WI38 (cell line): ENCODE measurements around the gene IGSF9.

Source experiments
- H3K4me3 ChIP-seq: 2 replicates; pipeline ENCODE4 v1.5.1; 2011; ENCODE audit warnings: low read depth, mild to moderate bottlenecking, control low read depth, low read length
- TF ChIP-seq, protein P1 (sequence below): IDR thresholded peaks from 2 replicates; pipeline ENCODE4 v1.5.1; 2012; ENCODE audit warnings: low read depth, mild to moderate bottlenecking, control low read depth, low read length

The IGSF9 gene

DNA sequence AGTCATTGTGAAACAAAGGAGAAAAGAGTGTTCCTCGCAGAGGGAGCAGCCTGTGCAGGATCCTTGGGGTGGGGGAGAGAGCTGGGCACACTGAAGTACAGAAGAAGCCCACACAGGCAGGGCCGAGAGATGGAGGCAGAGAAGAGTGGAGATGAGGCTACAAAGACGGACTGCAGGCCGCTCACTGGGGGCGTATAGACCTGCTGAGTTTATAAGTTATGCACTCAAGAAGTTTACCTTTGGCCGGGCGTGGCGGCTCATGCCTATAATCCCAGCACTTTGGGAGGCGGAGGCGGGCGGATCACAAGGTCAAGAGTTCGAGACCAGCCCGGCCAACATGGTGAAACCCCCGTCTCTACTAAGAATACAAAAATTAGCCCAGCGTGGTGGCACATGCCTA, 16.2 kb upstream of the IGSF9 start:
- TF ChIP-seq, protein P1, sequence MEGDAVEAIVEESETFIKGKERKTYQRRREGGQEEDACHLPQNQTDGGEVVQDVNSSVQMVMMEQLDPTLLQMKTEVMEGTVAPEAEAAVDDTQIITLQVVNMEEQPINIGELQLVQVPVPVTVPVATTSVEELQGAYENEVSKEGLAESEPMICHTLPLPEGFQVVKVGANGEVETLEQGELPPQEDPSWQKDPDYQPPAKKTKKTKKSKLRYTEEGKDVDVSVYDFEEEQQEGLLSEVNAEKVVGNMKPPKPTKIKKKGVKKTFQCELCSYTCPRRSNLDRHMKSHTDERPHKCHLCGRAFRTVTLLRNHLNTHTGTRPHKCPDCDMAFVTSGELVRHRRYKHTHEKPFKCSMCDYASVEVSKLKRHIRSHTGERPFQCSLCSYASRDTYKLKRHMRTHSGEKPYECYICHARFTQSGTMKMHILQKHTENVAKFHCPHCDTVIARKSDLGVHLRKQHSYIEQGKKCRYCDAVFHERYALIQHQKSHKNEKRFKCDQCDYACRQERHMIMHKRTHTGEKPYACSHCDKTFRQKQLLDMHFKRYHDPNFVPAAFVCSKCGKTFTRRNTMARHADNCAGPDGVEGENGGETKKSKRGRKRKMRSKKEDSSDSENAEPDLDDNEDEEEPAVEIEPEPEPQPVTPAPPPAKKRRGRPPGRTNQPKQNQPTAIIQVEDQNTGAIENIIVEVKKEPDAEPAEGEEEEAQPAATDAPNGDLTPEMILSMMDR = no peak
- no peak overlapping the region for H3K4me3 ChIP-seq

DNA sequence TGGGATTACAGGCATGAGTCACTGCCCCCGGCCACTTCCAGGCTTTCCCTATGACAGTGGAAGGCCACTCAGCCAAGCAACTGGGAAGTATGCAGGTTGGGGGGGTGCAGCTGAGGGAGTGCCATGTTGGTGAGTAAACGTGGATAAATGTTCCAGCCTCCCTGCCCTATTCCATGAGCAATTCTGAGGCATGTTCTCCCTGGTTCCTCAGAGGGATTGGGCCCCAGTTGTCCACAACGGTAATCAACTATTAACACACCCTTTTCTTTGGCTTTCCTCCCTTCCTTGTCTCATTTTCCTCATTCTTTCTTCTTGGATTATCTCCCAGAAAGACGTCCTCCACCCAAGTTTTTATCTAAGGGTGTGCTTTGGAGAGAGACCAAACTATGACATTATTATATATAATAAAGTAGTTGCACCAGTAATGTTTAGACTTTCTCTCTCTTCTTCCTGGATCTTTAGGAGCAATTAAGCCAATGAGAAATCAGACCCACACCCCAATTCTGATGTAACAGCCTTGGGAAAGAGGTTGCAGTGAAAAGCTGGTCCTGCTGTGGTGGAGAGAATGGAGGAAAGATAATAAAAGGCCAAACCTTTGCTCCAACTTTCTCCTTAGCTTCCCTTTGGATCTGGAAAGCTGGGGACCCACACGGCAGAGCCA, 15.4 kb upstream of the IGSF9 start:
- H3K4me3 ChIP-seq = no peak overlapping the region
- TF ChIP-seq, protein P1 = no peak

DNA sequence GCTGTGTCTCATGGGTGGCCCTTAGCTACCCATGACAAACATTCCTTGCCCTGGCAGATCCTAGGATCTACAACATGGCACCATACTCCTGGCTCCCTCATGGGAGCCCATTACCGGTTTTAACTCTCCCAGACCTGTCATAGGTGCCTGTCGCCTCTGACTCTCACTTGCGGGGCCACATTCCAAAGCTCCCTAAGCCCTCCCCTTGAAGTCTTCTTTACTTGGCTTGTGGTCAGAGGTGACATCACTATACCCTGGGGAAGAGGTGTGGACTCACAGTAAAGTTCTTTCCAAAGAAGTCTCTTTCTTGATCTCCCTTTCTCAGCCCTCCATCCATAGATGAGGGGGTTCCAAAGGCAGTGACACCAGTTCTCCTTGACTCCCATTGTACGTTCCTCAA, 14.0 kb upstream of the IGSF9 start:
- no peak overlapping the region for H3K4me3 ChIP-seq
- TF ChIP-seq, protein P1 = no peak

DNA sequence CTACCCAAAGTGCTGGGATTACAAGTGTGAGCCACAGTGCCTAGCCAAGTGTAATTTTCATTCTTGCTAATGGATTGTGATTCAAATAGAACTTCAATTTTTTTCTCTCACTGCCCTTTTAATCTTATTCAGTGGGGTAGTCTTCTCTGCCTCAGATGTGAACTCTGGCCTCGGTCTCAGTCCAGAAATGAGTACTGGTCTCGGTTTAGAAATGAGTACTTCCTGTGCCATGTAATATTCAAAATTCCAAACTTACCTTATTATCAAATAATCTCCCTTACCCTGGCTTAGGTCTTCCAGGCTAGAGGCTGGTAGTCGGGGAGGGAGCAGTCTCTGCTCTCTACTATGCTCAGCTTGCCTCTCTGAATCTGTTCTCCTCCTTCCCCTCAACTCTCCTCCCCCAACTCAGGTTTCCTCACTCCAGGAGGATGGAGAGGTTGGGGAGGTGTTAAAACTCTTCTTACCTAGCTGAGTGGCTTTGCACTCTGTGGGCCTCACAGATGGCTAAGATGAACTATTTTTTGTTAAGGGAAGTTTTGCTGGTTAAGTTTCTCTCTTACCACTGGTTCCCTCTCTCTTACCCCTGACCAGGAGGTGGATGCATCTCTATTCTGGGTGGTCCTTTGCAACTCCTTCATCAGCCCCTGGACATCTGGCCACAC, 13.4 kb upstream of the IGSF9 start:
- H3K4me3 ChIP-seq = no peak overlapping the region
- TF ChIP-seq, protein P1 = no peak

DNA sequence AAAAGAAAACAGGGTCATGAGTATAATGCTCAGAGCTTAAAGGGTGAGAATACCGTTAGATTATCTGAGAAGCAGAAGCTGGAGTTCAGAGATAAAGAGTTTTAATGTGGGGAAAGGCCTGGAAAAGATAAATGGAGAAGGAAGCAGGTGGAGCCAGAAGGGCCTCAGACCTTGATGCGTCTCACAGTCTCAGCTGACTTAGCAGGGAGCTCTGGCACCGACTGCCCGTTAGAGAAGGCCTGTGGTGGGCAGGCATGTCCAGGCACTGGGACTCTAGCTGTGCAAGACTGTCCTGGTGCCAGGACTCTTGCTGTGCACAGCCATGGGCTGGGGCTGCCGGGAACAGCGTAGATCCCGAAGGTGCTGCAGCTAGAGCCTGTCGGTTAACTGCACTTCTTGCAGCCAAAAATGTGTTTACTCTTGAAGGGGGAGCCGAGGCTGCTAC, 12.4 kb upstream of the IGSF9 start:
- H3K4me3 ChIP-seq = no peak overlapping the region
- TF ChIP-seq, protein P1 = no peak

DNA sequence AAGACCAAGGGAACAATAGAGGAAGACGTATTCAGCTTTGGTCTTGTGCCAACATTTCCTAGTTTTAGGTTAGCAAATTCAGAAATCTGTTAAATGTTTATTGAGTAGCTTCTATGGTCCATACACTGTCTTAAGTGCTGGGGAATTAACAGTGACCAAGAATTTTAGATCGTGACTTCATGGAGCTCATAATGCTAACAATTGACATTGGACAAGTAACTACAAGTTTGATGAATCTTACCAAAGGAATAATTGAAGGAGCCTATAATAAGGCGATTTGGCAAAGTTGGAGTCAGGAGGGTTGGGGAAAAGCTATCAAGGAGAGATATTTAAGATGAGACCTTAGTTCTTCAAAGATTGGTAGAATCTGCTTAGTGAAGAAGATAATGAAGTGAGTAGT, 10.0 kb upstream of the IGSF9 start:
- H3K4me3 ChIP-seq = no peak overlapping the region
- TF ChIP-seq, protein P1 = no peak
